Uterus (tissue), 2 donors: ENCODE measurements around the gene NRK.

Source experiments
- POLR2A ChIP-seq, 2 donors: fragments of 450-650 bp; IDR thresholded peaks; one replicate each; pipeline ENCODE4 v1.6.1; 2016; ENCODE audit warnings: antibody characterized with exemption in 2 of 2, mild to moderate bottlenecking in 1 of 2, moderate library complexity in 1 of 2
- TF ChIP-seq, protein P1 (sequence below), 4 experiments: fragments of 200-600 bp in 2 of 4; fragments of 450-650 bp in 2 of 4; sonication (generic) in 2 of 4; IDR thresholded peaks; one replicate each; pipeline ENCODE4 v1.5.1; 2016 to 2019; ENCODE audit warnings: antibody characterized with exemption in 4 of 4, mild to moderate bottlenecking in 2 of 4, moderate library complexity in 1 of 4

DNA sequence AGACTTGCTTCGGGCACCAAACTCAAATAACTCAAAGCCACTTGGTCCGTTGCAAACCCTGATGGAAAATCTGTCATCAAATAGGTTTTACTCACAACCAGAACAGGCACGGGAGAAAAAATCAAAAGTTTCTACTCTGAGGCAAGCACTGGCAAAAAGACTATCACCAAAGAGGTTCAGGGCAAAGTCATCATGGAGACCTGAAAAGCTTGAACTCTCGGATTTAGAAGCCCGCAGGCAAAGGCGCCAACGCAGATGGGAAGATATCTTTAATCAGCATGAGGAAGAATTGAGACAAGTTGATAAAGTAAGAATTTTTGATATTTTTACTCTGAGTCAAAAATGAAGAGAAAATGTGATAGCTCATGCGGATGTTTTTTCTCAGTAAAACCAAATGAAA, 87.2 kb downstream of the NRK start:
- TF ChIP-seq, protein P1, sequence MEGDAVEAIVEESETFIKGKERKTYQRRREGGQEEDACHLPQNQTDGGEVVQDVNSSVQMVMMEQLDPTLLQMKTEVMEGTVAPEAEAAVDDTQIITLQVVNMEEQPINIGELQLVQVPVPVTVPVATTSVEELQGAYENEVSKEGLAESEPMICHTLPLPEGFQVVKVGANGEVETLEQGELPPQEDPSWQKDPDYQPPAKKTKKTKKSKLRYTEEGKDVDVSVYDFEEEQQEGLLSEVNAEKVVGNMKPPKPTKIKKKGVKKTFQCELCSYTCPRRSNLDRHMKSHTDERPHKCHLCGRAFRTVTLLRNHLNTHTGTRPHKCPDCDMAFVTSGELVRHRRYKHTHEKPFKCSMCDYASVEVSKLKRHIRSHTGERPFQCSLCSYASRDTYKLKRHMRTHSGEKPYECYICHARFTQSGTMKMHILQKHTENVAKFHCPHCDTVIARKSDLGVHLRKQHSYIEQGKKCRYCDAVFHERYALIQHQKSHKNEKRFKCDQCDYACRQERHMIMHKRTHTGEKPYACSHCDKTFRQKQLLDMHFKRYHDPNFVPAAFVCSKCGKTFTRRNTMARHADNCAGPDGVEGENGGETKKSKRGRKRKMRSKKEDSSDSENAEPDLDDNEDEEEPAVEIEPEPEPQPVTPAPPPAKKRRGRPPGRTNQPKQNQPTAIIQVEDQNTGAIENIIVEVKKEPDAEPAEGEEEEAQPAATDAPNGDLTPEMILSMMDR (IDR thresholded peaks at IDR 0.05) = no peak
- no peak for TF ChIP-seq POLR2A (IDR thresholded peaks at IDR 0.05)
